Cardiac fibroblast (primary cell): ENCODE data around the gene IL20RA.
"Not testable (repeated sequence)": the region's sequence is repeated elsewhere in the genome, so short reads cannot be mapped to it uniquely, and the experiment has no call there.

Experiments
- DNase-seq, 2 donors: peaks; one replicate each; pipeline versions ENCODE4 v3.0.0 to v3.0.0-alpha.2; 2010; ENCODE audit warnings: low read depth in 2 of 2
- H3K4me3 ChIP-seq, 2 donors: replicated peaks in 1 of 2; 1 replicate in 1 of 2; 2 replicates in 1 of 2; pipeline ENCODE4 v1.5.1; 2011; ENCODE audit warnings: low read depth in 2 of 2, low read length in 2 of 2, mild to moderate bottlenecking in 2 of 2, moderate library complexity in 1 of 2
- CTCF ChIP-seq: IDR thresholded peaks from one replicate; pipeline ENCODE4 v1.5.1; 2011; ENCODE audit warnings: low read depth, mild to moderate bottlenecking, low read length, inconsistent platforms

Gene IL20RA

GRCh38 chr6:137084865-137085617, 40.3 kb upstream of the IL20RA start:
- DNase-seq: no peak
- no peak overlapping the region for H3K4me3 ChIP-seq
- TF ChIP-seq CTCF: no peak

GRCh38 chr6:137084090-137084489, 39.3 kb upstream of the IL20RA start:
- no peak overlapping the region for H3K4me3 ChIP-seq
- DNase-seq: no peak
- no peak for TF ChIP-seq CTCF

- no peak for TF ChIP-seq CTCF
- no peak for DNase-seq
- no peak overlapping the region for H3K4me3 ChIP-seq
These were observed 37.2 kb upstream of the IL20RA start for GRCh38 chr6:137081997-137082396.

GRCh38 chr6:137080711-137081110, 35.9 kb upstream of the IL20RA start:
- no peak for DNase-seq
- no peak for TF ChIP-seq CTCF
- no peak overlapping the region for H3K4me3 ChIP-seq

GRCh38 chr6:137076277-137077068, 31.7 kb upstream of the IL20RA start:
- peak; percentile 74 to 76 for DNase-seq
- H3K4me3 ChIP-seq: no peak overlapping the region
- peak; percentile 89 for TF ChIP-seq CTCF

- H3K4me3 ChIP-seq, DNase-seq: not testable (repeated sequence)
These were observed 31.0 kb upstream of the IL20RA start for GRCh38 chr6:137075790-137076189.

- TF ChIP-seq CTCF: no peak
- no peak overlapping the region for H3K4me3 ChIP-seq
- DNase-seq: no peak
These were observed 25.5 kb upstream of the IL20RA start for GRCh38 chr6:137070303-137070702.
